ENCODE measurements around the gene VASP. TPM values are rescaled to one million over a fixed set of nuclear protein-coding genes. Genes with fewer than 3 reads are reported as not detected.

Gene VASP
- total RNA-seq, 1 donor from 2014 or later, result 155 TPM

GRCh38 chr19:45502111-45502510 lies 5.2 kb upstream of the VASP start:
- no peak overlapping the region for H3K4me3 ChIP-seq
- DNase-seq, result no peak
- no peak for TF ChIP-seq CTCF (IDR thresholded peaks at IDR 0.05)
- H3K36me3 ChIP-seq, result no peaks in the 10 kb centered on the region
- H3K9me3 ChIP-seq, result no peaks in the 10 kb centered on the region
- peak overlapping the region; percentile 0 for H3K27ac ChIP-seq
- no peak for ATAC-seq
- intact Hi-C loops (cut with DNase I), result no loop called here
- peaks cover 23% of the 10 kb centered on the region for H3K4me1 ChIP-seq
- H3K27me3 ChIP-seq, result peaks cover 5% of the 10 kb centered on the region

DNA sequence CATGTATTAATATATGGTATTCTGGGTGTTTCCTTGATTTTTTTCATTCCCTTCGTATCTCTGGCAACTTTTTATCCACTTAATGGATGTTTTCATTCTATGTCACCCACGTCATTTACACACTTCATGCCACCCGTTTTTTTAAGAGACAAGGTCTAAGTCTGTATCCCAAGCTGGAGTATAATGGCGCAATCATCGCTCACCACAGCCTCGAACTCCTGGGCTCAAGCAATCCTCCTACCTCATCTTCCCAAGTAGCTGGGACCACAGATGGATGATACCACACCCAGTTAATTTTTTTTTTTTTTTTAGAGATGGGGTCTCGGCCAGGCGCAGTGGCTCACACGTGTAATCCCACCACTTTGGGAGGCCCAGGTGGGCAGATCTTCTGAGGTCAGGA lies 3.4 kb upstream of the VASP start:
- intact Hi-C loops (cut with DNase I), result no loop called here
- no peak for ATAC-seq
- peaks cover 6% of the 10 kb centered on the region for H3K4me1 ChIP-seq
- TF ChIP-seq CTCF (IDR thresholded peaks at IDR 0.05), result no peak
- no peaks in the 10 kb centered on the region for H3K9me3 ChIP-seq
- no peaks in the 10 kb centered on the region for H3K36me3 ChIP-seq
- H3K27ac ChIP-seq, result no peak overlapping the region
- peaks cover 5% of the 10 kb centered on the region for H3K27me3 ChIP-seq
- no peak for DNase-seq
- no peak overlapping the region for H3K4me3 ChIP-seq

GRCh38 chr19:45505151-45505995 lies 1.9 kb upstream of the VASP start:
- H3K27me3 ChIP-seq, result no peaks in the 10 kb centered on the region
- DNase-seq (no peak), ATAC-seq (no peak)
- no peak for TF ChIP-seq CTCF (IDR thresholded peaks at IDR 0.05)
- H3K4me1 ChIP-seq, result peaks cover 9% of the 10 kb centered on the region
- intact Hi-C loops (cut with DNase I), result no loop called here
- H3K36me3 ChIP-seq, result no peaks in the 10 kb centered on the region
- H3K27ac ChIP-seq, result peak overlapping the region; percentile 82
- no peaks in the 10 kb centered on the region for H3K9me3 ChIP-seq
- H3K4me3 ChIP-seq, result no peak overlapping the region

DNA sequence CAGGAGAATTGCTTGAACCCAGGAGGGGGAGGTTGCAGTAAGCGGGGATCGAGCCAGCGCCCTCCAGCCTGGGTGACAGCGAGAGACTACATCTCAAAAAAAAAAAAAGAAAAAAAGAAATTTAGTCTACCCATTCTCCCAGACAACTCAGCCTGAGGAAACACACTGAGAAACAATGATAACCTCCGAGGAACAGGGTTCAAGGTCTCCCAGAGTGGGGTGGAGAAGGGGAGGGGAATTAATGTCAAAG lies 1.4 kb upstream of the VASP start:
- Histone ChIP-seq H3K4me1 (peaks cover 13% of the 10 kb centered on the region), H3K27ac (peak overlapping the region; percentile 82), H3K36me3 (no peaks in the 10 kb centered on the region), H3K4me3 (peak overlapping the region; percentile 99), H3K9me3 (no peaks in the 10 kb centered on the region), H3K27me3 (no peaks in the 10 kb centered on the region)
- ATAC-seq (no peak), DNase-seq (no peak)
- TF ChIP-seq CTCF (IDR thresholded peaks at IDR 0.05), result no peak
- intact Hi-C loops (cut with DNase I), result no loop called here

DNA sequence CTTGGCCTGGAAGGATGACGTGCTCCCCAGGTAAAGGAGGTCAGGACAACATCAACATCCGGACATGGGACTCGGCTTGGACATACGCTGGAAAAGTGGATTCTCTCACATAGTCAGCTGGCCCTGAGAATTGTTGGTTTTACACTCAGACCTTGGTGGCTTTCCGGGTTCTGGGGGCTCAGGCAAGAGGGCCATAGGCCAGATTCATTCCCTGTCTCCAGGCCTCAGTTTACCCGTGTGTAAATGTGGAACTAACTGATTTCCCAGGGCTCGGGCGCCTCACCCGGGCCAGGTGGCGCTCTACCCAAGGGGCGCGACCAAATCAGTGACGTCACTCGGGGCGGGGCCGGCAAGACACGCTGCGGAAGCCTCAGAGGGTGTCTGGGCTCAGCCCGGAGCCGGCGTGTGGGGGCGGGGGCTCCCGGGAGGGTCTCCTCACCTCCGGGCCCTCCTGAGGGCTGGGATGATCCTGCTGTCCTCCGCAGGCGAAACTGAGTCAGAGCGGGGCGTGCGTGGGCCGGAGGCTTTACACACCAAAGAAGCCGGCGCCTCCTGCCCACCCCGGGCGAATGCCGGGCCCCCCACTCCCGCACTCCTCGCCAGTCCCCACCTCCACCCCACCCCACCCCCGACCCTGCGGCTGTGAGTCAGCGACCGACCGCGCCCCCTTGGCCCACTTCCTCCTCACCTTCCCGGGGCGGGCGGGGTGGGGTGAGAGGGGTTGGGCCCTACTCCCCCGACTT lies 862 bp upstream of the VASP start:
- peak; percentile 88 for ATAC-seq
- peak overlapping the region; percentile 82 for H3K27ac ChIP-seq
- TF ChIP-seq CTCF (IDR thresholded peaks at IDR 0.05), result peak; percentile 46
- H3K9me3 ChIP-seq, result no peaks in the 10 kb centered on the region
- no peaks in the 10 kb centered on the region for H3K36me3 ChIP-seq
- H3K4me3 ChIP-seq, result peak overlapping the region; percentile 99
- intact Hi-C loops (cut with DNase I), result no loop called here
- H3K4me1 ChIP-seq, result peaks cover 18% of the 10 kb centered on the region
- H3K27me3 ChIP-seq, result no peaks in the 10 kb centered on the region
- DNase-seq, result peak; percentile 99

All from upper lobe of right lung (tissue), 1 donor.